IPS-NIHi7 (cell line): ENCODE data around the gene TAS2R41.

Source experiments
- DNase-seq: peaks from one replicate; pipeline ENCODE4 v3.0.0; 2012; ENCODE audit warnings: mixed read lengths; ENCODE audit errors: extremely low spot score

The TAS2R41 gene, protein sequence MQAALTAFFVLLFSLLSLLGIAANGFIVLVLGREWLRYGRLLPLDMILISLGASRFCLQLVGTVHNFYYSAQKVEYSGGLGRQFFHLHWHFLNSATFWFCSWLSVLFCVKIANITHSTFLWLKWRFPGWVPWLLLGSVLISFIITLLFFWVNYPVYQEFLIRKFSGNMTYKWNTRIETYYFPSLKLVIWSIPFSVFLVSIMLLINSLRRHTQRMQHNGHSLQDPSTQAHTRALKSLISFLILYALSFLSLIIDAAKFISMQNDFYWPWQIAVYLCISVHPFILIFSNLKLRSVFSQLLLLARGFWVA

DNA sequence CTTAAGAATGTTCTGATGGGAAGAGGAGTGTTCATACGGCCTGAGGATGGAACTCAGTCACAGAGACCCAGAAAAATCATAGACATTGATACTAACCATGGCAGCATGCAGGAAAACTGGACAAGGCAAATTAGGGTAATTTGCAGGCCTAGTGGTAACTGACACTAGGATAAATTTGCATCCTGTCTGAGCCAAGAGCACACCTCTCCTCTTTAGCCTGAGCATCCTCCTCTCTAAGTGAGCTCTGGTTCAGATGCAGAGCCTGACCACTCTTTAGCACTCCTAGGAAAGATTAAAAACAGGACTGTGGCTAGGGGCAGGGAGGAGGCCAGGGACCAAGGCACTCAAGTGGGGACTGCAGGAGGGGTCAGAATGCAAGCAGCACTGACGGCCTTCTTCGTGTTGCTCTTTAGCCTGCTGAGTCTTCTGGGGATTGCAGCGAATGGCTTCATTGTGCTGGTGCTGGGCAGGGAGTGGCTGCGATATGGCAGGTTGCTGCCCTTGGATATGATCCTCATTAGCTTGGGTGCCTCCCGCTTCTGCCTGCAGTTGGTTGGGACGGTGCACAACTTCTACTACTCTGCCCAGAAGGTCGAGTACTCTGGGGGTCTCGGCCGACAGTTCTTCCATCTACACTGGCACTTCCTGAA is at the start of gene TAS2R41:
TAS2R41 (plus strand) TSS at position 373 of the 650 bp plus-strand sequence; CDS start at position 373, 0 bp downstream.
- no peak for DNase-seq

DNA sequence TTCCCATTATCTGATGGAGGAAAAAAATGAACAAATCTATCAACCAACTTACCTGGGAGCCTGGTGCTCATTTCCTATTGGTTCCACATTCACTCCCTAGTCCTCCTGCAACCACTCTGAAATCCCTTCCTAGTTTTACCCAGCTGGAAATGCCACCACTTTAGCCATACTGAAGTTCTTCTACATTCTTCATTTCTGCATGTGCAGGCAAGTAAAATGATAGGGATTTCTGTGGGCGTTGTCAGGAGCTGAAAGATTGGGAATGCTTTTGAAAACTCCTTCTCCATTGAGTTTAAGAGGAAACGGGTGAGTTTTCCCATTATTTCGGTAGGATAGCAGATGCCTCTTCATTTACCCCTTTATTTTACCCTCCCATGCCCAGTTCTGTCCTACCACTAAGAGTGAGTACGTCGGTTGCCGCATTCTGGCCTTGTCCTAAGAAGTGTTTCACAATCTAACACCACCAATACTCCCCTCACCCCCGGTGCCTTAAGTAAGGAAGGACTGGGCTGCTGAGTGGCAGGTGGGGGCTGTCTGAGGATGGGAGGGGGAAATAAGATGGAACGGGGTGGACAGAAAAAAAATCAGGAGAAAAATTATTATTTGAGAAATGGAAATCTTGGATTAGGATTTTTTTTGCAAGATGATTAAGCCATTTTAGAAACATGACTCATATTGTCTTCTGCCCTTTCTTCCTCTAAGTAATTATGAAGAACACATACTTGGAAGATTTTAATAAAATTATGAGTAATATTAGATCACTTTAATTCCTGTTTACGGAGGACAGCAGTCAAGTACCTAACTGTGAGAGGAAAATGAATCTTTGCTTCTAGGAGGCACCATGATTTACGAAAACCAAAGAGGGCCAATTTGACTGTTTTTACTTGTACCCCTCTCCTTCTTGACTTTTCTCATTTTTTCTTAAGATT is 47.6 kb upstream of the TAS2R41 start:
- DNase-seq: no peak

DNA sequence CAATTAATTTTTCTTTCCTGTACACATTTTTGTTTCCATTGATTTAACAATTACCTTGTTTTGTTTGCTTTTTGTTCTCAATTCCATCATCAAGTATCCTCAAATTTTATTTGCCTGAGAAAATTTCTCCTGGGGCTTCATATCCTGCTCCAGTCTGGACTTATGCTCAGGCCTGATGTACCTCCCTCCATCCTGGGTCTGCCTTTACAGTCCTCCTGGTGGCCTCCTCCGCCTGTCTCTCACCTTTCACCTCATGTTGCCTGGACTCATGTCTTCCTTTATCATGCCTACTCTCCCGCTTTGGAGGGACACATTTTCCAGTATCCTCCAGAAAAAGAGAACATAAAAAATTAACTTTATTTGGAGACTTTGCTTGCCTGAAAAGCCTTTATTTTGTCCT is 46.6 kb upstream of the TAS2R41 start:
- no peak for DNase-seq

DNA sequence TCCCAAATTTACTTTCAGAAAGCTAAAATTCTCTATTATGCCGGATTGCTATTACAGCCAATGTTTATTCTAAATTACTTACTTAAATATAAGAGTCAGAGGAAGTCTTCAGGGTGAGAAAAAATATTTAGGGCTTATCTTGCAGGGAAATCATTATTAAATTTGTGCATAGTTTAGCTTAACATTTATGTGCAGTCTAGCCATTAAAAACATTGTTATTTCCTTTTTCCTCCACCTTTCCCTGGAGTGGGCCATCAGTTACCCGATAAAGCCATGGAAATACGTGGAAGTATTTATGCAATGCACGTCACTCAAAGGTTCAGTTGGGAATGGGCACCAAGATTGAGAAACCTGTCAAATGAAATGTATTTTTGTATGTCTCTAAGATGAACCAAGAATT is 43.9 kb upstream of the TAS2R41 start:
- DNase-seq: no peak

DNA sequence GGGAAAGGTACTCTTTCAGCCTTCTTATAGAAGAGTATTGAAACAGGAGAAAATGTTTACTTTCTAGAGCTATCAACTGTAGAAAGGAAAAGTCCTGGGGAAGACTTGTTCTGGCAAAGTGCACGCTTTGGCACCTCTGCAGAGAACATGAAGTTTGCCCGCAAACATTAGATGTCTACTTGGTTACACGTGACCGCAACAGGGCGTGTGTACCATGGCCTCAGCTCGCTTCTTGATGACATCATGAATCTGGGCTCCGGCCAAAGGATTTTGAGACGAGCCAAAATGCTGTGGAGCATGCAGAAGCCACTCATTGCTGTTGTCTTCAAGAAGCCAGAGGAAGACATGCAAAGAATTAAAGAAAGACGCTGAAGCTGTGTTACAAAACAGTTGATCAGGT is 43.0 kb upstream of the TAS2R41 start:
- DNase-seq: no peak

DNA sequence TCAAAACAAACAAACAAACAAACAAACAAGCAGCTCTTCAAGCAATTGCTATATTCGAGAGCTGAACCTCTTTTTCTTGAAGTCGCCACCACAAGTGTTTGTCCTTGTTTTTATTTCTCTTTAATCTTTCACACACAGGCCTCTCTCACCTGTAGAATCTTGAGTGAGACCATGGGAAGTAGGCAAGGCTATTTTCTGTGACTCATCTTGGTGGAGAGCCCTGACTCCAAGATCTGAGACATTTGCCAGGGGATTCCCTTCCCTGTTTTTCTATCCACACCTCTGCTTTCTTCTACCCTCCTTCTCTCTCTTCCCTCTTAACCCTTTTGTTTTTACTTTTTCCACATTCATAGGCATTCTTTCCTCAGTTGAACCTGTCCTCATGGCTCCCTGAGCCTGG is 42.4 kb upstream of the TAS2R41 start:
- DNase-seq: no peak

DNA sequence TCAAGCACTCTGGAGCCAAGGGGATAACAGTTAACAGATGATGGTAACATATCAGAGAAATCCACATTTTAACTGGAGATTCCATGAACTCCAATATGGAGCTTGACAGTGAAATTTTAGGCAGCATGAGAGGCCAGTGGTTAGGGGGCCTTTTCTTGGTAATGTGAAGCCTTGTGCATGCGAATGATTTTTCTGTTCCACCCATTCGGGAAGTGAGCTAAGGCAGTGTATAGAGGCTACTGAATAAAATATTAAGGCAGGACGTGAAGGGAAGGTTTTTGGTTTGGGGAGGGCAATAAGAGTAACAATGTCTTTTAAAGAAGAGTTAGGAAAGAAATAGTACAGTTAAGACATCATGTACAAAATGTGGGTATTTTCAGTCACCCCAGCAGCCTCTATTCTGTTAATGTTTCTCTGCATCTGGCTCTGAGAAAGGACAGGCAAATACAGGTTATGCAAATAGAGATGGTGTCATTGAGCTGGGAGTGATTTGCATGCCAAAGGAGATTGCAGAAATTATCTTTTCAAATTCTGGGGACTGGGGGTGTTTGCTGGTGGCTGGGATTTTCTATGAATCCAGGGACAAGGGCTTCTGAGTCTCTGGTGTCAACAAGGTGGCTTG is 41.2 kb upstream of the TAS2R41 start:
- DNase-seq: no peak

DNA sequence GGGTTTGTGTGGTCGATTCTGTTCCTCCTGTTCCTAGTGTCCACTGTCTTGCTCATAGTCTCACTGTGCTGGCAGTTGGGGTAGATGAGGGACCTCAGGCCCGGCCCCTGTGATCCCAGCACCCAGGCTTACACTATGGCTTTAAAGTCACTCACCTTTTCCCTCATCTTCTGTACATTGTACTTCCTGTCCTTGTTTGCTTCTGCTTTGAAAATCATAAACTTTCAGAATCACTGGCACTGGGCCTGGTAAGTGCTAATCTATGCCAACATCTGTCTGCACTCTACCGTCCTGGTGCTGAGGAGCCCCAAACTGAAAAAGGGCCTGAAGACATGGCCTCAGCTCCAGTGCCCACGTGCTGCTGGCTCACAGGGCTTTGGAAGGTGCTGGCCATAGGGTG is 40.1 kb upstream of the TAS2R41 start:
- no peak for DNase-seq

DNA sequence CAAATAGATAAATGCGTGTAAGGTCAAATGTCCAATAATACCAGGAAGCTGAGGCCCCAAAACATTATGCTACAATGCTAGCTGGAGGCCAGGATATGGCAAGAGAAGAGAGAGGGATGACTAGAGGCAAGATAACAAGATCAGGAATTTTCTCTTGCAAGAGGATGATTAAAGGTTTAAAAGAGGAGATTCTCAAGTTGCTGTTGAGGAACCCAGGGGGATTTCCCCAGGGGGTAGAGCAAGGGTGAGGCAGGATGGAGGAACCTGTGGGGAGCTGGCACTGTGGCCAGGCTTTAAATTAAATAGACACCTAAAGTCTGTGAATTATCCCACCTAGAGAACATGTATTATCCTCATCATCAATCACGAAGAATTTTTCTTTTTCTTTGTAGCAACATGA is 37.8 kb upstream of the TAS2R41 start:
- DNase-seq: no peak

DNA sequence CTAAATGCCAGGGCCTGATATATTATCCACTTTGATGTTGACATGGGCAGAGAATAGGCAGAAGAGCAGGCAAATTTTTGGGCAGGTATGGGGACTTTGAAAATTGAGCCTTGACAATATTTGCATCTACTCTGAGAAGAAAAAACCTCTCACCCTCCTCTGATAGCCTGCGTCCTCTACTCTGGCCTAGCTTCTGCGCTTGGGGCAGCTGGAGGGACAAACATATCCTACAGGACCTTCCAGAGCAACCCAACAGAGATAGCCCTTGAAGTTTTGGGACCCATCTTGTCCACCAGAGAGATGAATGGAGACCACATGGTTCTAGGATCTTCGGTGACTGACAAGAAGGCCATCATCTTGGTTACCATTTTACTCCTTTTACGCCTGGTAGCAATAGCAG is 34.5 kb upstream of the TAS2R41 start, which contains the start of gene TAS2R60:
TAS2R60 (plus strand) TSS at position 301 of the 400 bp plus-strand sequence; CDS start at position 301, 0 bp downstream.
- no peak for DNase-seq

DNA sequence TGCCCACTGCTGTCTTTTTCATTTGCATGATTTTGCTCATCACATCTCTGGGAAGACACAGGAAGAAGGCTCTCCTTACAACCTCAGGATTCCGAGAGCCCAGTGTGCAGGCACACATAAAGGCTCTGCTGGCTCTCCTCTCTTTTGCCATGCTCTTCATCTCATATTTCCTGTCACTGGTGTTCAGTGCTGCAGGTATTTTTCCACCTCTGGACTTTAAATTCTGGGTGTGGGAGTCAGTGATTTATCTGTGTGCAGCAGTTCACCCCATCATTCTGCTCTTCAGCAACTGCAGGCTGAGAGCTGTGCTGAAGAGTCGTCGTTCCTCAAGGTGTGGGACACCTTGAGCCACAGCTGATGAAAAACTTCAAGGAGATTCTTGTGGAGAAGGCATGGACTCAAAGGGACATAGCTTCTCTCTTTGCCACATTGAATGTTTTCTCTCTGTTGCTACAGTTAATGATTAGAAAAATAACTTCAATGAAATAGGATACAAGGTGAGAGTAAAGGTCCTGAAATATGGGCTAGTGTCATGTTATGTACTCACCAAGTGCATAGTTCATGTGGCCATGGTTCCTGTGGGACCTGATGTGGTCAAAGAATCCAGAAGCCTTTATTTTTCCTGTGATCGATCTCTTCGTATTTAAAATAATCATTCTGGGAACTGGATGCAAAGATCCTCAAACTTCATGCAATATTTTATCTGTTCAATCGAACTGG is 33.5 kb upstream of the TAS2R41 start:
- no peak for DNase-seq

DNA sequence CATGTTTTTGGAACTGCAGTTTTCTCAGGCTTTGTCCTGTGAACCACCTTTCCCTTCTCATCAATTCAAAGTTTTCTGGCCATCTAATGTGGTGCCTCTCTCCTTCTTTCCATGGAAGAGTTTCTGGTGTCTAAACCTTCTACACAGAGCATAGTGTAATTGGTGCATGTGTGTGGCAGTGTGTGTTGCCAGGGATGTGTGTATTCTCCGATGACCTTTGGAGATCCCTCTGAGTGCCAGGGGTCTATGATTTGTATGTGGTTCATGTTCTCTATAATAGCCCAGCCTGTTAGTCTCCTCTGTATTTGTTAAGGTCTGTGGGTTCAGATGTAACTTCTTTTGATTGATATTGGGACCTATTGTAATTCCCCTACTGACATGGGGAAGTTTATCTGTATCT is 32.9 kb upstream of the TAS2R41 start:
- DNase-seq: no peak

DNA sequence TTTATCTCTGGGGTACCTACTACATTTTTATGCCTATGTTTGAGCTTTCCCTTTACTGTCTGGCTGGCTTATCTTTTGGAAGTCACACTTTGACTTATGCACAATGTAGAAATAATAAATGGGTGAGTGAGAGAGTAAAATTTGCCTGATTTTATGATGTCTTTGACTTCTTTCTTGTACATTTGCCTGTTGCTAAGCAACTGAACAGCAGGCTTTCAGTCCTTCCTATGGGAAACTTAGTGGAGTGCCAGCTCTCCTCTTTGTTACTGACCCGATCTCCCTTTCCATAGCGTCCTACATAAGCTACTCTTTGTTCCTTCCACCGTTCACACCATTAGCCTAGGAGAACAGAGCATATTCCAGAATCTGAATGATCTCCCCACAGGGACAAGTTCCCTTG is 30.2 kb upstream of the TAS2R41 start:
- DNase-seq: no peak

DNA sequence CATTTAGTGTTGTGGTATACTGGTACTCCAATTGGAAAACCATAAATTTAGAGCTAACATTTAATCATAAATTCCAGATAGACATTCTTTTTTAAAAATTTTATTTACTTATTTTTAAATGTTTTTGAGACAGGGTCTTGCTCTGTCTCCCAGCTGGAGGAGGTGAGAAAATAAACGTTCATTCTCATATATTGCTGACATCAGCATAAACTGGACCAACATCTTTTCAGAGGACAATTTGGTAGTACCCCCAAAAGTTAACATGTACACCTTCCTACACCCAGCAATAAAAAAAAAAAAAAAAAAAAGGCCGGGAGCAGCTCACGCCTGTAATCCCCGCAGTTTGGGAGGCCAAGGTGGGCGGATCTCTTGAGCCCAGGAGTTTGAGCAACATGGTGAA is 29.2 kb upstream of the TAS2R41 start:
- DNase-seq: no peak

DNA sequence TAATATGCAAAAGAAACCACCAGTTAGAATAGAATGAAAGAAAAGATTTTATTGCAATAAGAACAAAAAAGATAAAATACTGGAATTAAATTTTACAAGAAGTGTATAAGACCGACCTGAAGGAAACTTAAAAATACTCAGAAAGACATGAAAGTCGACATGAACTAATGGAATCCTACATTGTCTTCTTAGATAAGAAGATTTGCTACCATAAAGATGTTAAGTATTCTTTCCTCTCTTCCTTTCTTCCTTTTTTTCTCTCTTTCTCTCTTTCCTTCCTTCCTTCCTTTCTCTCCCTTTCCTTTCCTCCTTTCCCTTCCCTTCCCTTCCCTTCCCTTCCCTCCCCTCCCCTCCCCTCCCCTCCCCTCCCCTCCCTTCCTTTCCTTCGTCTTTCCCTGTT is 27.9 kb upstream of the TAS2R41 start:
- DNase-seq: no peak

DNA sequence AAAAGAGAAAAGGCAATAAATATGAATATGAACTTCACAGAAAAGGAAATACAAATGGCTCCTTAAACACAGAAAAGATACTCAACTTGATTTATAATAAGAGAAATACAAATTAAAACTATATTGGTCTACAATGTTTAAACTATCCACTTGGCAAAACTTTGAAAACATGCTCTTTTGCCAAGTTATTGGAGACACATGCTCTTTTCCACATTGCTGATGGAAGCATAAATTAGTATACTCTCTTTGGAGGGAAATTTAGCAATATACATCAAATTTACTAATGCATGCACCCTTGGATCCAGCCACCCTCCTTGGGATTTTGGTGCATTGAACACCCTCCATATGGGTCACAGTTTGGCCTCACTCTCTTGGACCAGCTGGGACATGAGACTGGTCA is 26.6 kb upstream of the TAS2R41 start:
- DNase-seq: no peak

DNA sequence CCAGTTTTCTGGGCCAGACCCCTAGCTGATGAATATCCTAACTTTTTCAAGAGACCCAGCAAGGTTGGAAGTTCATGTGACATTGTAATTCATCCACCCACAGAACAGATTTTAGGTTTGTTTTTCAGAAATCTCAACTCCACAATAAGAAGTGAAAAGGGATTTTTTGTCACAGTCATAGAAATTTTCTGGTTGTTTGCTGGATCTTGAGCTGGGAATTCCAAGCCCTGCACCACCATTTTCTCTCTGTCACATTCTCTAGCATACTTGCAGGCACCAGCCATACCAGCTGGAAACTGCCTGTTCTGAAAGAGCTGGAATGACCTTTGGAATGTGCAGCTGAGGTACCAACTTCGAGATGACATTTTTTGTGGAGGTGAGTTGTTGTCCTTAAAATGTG is 25.9 kb upstream of the TAS2R41 start:
- DNase-seq: no peak

DNA sequence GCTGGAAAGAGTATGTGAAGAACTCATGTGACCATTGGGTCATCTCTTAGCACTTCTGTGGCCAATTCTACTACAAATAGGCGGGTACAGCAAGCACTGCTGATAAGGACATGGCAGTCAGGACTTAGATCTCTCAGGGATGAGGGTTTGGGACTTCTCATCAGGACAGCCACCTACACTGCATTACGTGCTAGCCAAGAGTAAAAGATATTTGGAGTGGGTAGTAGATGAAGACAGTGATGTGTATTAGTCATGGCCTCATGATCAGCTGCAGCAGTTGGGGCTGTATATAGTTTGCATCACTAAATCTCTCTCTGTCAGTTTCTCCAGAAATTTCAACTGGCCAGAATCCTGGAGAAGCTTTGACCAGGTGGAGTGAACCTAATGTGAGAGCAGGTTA is 25.2 kb upstream of the TAS2R41 start:
- no peak for DNase-seq

DNA sequence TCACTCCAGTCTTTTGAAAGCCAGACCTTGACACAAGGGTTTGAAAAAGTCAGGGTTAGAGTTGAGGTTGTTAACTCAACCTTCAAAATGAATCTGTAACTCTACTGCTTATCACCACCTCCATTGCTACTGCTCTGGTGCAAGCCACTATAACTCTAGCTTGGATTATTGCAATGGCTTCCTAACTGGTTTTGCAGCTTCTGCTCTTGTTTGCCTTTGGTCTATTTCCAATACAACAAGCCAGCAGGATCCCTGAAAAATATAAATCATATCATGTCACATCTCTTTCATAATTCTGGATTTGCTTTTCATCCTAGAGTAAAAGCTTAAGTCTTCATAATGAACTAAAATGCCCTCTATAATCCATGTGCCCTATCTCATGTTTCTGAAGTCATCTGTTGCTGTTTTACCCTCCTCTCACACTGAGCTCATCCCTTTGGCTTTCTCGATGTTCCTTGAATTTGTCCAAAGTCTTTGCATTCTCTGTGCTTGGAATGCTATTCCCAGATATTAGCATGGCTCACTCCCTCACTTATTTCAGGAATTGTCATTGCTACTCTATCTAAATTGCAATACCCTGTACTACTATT is 23.5 kb upstream of the TAS2R41 start:
- no peak for DNase-seq

DNA sequence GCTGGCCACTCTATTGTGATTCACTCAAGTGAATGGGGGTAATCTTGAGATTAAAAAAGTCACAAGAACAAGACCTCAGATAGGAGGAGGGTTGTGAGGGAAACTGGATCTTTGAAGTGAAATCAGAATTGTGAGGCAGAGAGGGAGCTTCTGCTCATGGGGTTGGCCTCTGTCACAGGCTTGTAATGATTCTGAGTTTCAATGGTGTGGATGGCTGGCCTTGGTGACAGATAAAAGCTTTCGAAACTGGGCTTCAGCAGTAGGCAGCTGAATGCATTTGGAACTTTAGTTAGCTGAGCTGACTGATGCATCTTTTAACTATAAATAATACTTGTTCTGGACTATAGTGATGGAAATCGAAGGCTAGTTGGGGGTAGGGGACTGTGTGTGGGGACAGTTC is 22.2 kb upstream of the TAS2R41 start:
- no peak for DNase-seq

DNA sequence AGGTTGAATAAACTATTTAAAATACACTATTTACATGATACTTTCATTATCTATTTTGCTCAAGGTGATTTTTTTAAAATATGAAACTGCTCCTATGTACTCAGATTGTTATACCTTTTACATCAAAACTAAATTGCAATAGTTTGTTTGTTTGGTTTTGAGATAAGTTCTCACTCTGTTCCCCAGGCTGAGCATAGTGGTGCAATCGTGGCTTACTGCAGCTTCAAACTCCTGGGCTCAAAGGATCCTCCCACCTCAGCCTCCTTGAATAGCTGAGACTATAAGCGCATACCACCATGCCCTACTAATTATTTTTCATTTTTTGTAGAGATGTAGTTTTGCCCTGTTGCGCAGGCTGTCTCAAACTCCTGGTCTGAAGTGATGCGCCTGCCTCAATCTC is 21.7 kb upstream of the TAS2R41 start:
- DNase-seq: no peak
